SHP77 (cell line): ENCODE data around the gene FGF7.
"Not testable (repeated sequence)": the region's sequence is repeated elsewhere in the genome, so short reads cannot be mapped to it uniquely, and the experiment has no call there.

Experiments used
- DNase-seq, 2 experiments: peaks; one replicate each; lab custom pipeline; 2025; lab: John Stamatoyannopoulos, UW

Gene FGF7

GRCh38 chr15:49495993-49496753 is 73.1 kb downstream of the FGF7 start:
- DNase-seq: no peak

- no peak for DNase-seq
Observed at GRCh38 chr15:49501586-49501985, 78.5 kb downstream of the FGF7 start.

GRCh38 chr15:49506341-49506740 is 83.3 kb downstream of the FGF7 start:
- no peak for DNase-seq

GRCh38 chr15:49507261-49507660 is 84.2 kb downstream of the FGF7 start:
- no peak for DNase-seq

- DNase-seq: not testable (repeated sequence)
Observed at GRCh38 chr15:49512739-49513138, 89.7 kb downstream of the FGF7 start.

- DNase-seq: no peak
Observed at GRCh38 chr15:49521802-49522201, 98.8 kb downstream of the FGF7 start.

- no peak for DNase-seq
Observed at GRCh38 chr15:49528289-49528688, 105.2 kb downstream of the FGF7 start.

GRCh38 chr15:49530092-49530491 is 107.0 kb downstream of the FGF7 start:
- no peak for DNase-seq
